ENCODE data around the gene ACAP2.
"Not testable (repeated sequence)": the region's sequence is repeated elsewhere in the genome, so short reads cannot be mapped to it uniquely, and the experiment has no call there.

The ACAP2 gene

DNA sequence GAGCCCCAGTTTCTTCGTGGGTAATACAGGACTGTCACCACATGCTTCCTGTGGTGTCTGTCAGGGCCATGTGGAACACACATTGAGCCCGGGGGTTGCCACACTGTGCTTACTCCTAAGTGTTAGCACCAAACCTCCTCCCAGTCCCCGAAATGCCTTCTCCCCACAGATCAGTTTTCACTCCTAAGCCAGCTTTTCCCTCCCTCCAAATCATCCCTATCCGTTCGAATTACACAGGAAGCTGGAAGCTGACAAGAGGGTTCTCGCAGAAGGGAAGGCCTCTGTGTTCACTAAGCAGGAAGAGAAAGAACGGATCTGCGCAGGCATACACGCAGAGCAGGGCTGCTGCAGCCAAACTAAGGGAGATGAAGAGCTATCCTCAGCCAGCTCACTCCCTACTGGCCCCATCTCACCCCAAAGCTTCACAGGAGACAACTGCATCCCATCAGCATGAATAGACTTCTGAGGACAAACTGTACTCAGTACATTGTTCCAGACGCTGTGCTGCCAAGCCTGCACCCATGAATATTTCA, 204.2 kb downstream of the ACAP2 start:
- H3K4me3 ChIP-seq (ENCODE audit: low read depth, low read length): no peak overlapping the region
- no peak for TF ChIP-seq CTCF (IDR thresholded peaks at IDR 0.05; ENCODE audit: low read depth, low read length)

DNA sequence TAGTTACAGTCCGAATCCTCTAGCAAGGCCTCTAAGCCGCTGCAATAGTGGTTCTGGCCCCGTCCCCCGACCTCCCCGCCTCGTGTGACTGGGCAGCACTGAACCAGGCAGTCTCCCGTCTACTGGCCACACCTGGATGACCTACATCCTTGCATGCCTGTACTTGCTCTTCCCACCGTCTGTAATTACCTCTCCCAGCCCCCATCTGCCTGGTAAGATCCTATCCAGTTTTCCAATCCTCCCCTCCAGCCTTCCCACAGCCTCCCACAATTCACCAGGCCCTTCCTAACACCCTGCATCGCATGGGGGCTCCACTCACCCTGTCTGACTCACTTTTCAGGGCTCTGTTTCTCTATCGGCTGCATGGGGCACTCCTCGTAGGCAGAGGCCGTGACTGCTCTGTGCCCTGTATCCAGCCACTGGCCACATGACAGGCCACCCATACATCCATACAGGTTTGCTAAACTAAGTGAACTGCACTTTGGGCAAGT, 204.7 kb downstream of the ACAP2 start:
- no peak overlapping the region for H3K4me3 ChIP-seq (ENCODE audit: low read depth, low read length)
- TF ChIP-seq CTCF (IDR thresholded peaks at IDR 0.05; ENCODE audit: low read depth, low read length): no peak

- no peak for TF ChIP-seq CTCF (IDR thresholded peaks at IDR 0.05; ENCODE audit: low read depth, low read length)
- no peak overlapping the region for H3K4me3 ChIP-seq (ENCODE audit: low read depth, low read length)
Measured at GRCh38 chr3:195236801-195237570, 205.8 kb downstream of the ACAP2 start.

DNA sequence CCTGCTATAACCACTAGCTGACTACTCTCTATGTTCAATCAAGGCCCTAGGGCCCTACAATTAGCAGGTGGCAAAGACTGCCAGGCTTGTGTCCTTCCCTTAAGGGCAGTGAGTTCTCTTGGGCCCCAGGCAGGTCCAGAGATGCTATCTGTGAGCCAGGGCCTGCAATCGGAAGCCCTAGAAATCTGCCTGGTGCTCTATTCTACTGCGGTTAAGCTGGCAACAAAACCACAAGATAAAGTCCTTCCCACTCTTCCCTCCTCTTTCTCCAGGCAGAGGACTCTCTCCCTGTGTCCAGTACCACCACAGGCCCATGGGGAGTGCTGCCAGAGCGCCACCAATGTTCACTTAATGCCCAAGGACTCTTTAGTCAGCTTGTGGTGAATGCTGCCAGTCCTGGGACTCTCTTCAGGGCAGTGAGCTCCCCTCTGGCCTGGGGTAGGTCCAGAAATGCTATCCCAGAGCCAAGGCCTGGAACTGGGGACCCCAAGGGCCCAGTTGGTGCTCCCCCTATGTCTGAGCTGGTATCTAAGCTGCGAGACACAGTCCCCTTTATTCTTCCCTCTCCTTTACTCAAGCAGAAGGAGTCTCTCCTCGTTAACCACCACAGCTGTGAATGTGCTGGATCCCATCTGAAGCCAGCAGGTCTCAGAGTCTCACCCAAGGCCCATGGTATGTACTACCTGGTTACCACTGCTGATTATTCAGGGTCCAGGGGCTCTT, 206.6 kb downstream of the ACAP2 start:
- no peak for TF ChIP-seq CTCF (IDR thresholded peaks at IDR 0.05; ENCODE audit: low read depth, low read length)
- no peak overlapping the region for H3K4me3 ChIP-seq (ENCODE audit: low read depth, low read length)

- no peak overlapping the region for H3K4me3 ChIP-seq (ENCODE audit: low read depth, low read length)
- no peak for TF ChIP-seq CTCF (IDR thresholded peaks at IDR 0.05; ENCODE audit: low read depth, low read length)
Measured at GRCh38 chr3:195230244-195230643, 212.6 kb downstream of the ACAP2 start.

GRCh38 chr3:195228886-195229285, 213.9 kb downstream of the ACAP2 start:
- not testable (repeated sequence) for H3K4me3 ChIP-seq (ENCODE audit: low read depth, low read length)

GRCh38 chr3:195227871-195228270, 214.9 kb downstream of the ACAP2 start:
- no peak for TF ChIP-seq CTCF (IDR thresholded peaks at IDR 0.05; ENCODE audit: low read depth, low read length)
- no peak overlapping the region for H3K4me3 ChIP-seq (ENCODE audit: low read depth, low read length)

All from WI38 (cell line).